GM12892 (cell line): ENCODE data around the gene DCPS.

Source experiments
- POLR2A ChIP-seq: IDR thresholded peaks from 2 replicates; pipeline ENCODE4 v1.6.1; 2011; ENCODE audit warnings: low read depth, low read length, control low read depth
- POLR2AphosphoS5 ChIP-seq: IDR thresholded peaks from 2 replicates; pipeline ENCODE4 v1.6.1; 2011; ENCODE audit warnings: low read depth, low read length, control low read depth

GRCh38 chr11:126345283-126345682 is 41.4 kb downstream of the DCPS start:
- no peak for TF ChIP-seq POLR2A
- TF ChIP-seq POLR2AphosphoS5, result no peak
